OCI-LY7 (cell line): ENCODE data around the gene VAPB. TPM values are rescaled to one million over a fixed set of nuclear protein-coding genes. Genes with fewer than 3 reads are reported as not detected.

Experiments used
- BruUV-seq: library from RNA; stranded (reverse); fragments of 400-500 nt; replicated peaks from 2 replicates; lab custom pipeline; 2021; lab: Mats Ljungman, UMichigan
- CTCF ChIA-PET: fragments of 300-600 bp; sonication (Branson Sonifier 250); formaldehyde crosslinking; loops from one replicate; lab custom pipeline; 2022; ENCODE audit warnings: antibody characterized with exemption; ENCODE audit not compliant: unreplicated experiment; lab: Charles Lee
- POLR2A ChIA-PET: fragments of 300-600 bp; sonication (Branson Sonifier 250); formaldehyde crosslinking; loops from one replicate; lab custom pipeline; 2022; ENCODE audit warnings: antibody characterized with exemption; lab: Charles Lee
- DNase-seq: peaks from one replicate; pipeline ENCODE4 v3.0.0-alpha.2; 2015; ENCODE audit warnings: low spot score
- H2AFZ ChIP-seq: fragments of 200-600 bp; sonication (generic), shearing (Covaris generic); 2 replicates; pipeline ENCODE4 v1.6.1; 2014; ENCODE audit warnings: mild to moderate bottlenecking, antibody characterized with exemption, low read length, moderate library complexity
- H3K27ac ChIP-seq: fragments of 200-600 bp; sonication (generic); 2 replicates; pipeline ENCODE4 v1.5.1; 2014; ENCODE audit warnings: mixed run types, low read depth, mild to moderate bottlenecking, moderate library complexity, low read length, inconsistent platforms; ENCODE audit not compliant: poor library complexity, severe bottlenecking
- H3K36me3 ChIP-seq: fragments of 200-600 bp; sonication (generic); 2 replicates; pipeline ENCODE4 v1.6.1; 2014; ENCODE audit warnings: mild to moderate bottlenecking, antibody characterized with exemption, low read length, moderate library complexity, mixed read lengths; ENCODE audit not compliant: insufficient read depth
- H3K4me1 ChIP-seq: fragments of 200-600 bp; sonication (generic); 2 replicates; pipeline ENCODE4 v1.5.1; 2014; ENCODE audit warnings: mild to moderate bottlenecking, low read length; ENCODE audit not compliant: insufficient read depth, poor library complexity, severe bottlenecking
- H3K4me2 ChIP-seq: fragments of 200-600 bp; sonication (generic); 2 replicates; pipeline ENCODE4 v1.6.1; 2014; ENCODE audit warnings: mild to moderate bottlenecking, low read length
- H3K4me3 ChIP-seq: fragments of 200-600 bp; sonication (generic); 2 replicates; pipeline ENCODE4 v1.5.1; 2014; ENCODE audit warnings: mild to moderate bottlenecking, low read depth, low read length; ENCODE audit not compliant: poor library complexity, severe bottlenecking
- H3K79me2 ChIP-seq: fragments of 200-600 bp; sonication (generic); 2 replicates; pipeline ENCODE4 v1.6.1; 2016; ENCODE audit warnings: low read depth, mild to moderate bottlenecking, low read length, moderate library complexity, mixed read lengths; ENCODE audit not compliant: insufficient read depth
- H3K9me2 ChIP-seq: fragments of 200-600 bp; sonication (generic); 2 replicates; pipeline ENCODE4 v1.6.1; 2016; ENCODE audit warnings: mild to moderate bottlenecking, low read length, mixed read lengths; ENCODE audit not compliant: insufficient read depth
- H3K9me3 ChIP-seq: fragments of 200-600 bp; sonication (generic); 2 replicates; pipeline ENCODE4 v1.6.1; 2014; ENCODE audit warnings: mild to moderate bottlenecking, mixed run types, low read length, mixed read lengths
- H4K20me1 ChIP-seq: fragments of 200-600 bp; sonication (generic); 2 replicates; pipeline ENCODE4 v1.6.1; 2014; ENCODE audit warnings: mild to moderate bottlenecking, antibody characterized with exemption, low read length, moderate library complexity, mixed read lengths; ENCODE audit not compliant: insufficient read depth
- EZH2phosphoT487 ChIP-seq: fragments of 200-600 bp; sonication (generic); IDR thresholded peaks from 2 replicates; pipeline ENCODE4 v1.6.1; 2018; ENCODE audit warnings: low read depth, borderline replicate concordance, mild to moderate bottlenecking, mixed run types, antibody characterized with exemption, low read length, moderate library complexity, mixed read lengths
- intact Hi-C: fragments of 100-400 bp; cut with micrococcal nuclease; formaldehyde crosslinking; loops from one replicate; pipeline ENCODE4 v1.10.0; 2022; ENCODE audit not compliant: unreplicated experiment
- total RNA-seq, 2 experiments: library from RNA; depleted of rRNA in 1 of 2; stranded (reverse); fragments of >200 nt in 1 of 2; shearing (Covaris generic) in 1 of 2; gene quantifications; 2 replicates each; pipeline ENCODE4 v1.2.3, GENCODE V29; 2014 to 2022
- TF ChIP-seq, protein P1 (sequence below): fragments of 200-600 bp; sonication (generic); conservative IDR thresholded peaks from 2 replicates; pipeline ENCODE4 v1.5.1; 2014; ENCODE audit warnings: mild to moderate bottlenecking, antibody characterized with exemption, low read length, moderate library complexity, mixed read lengths

VAPB gene
- total RNA-seq, 2 experiments from 2014 or later: 13.3 to 43.2 TPM

DNA sequence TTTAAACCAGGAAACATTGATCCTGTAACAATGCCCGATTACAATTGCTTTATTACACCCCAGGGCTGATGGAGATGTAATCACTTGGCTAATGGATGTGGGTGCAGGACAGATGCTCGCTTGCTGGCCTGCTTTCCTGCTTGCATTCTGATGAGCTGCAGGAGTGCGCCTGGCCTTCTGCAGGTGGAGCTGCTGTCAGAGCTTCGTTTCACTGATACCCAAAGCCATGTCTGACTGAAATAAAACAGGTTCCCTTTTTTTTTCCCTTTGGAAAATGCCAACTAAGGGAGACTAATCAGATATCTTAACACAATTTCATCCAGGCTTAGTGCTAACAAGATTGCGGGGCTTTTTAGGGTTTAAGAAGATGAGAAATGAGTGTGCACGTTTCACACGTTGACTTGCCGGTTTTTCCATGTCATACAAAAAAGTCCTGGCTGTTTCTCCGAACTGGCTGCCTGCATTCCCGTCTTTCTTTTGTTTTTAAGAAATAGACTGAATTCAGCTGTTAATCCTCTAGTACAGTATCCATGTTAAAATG is 60.7 kb downstream of the VAPB start:
- H3K9me2 ChIP-seq: no peaks in the 10 kb centered on the region
- H3K79me2 ChIP-seq: no peaks in the 10 kb centered on the region
- DNase-seq: no peak
- no peaks in the 10 kb centered on the region for H3K4me1 ChIP-seq
- ChIA-PET POLR2A (no interaction called here), CTCF (no interaction called here)
- no peak overlapping the region for H3K4me3 ChIP-seq
- peaks cover 42% of the 10 kb centered on the region for H3K36me3 ChIP-seq
- no peak for TF ChIP-seq EZH2phosphoT487
- TF ChIP-seq, protein P1, sequence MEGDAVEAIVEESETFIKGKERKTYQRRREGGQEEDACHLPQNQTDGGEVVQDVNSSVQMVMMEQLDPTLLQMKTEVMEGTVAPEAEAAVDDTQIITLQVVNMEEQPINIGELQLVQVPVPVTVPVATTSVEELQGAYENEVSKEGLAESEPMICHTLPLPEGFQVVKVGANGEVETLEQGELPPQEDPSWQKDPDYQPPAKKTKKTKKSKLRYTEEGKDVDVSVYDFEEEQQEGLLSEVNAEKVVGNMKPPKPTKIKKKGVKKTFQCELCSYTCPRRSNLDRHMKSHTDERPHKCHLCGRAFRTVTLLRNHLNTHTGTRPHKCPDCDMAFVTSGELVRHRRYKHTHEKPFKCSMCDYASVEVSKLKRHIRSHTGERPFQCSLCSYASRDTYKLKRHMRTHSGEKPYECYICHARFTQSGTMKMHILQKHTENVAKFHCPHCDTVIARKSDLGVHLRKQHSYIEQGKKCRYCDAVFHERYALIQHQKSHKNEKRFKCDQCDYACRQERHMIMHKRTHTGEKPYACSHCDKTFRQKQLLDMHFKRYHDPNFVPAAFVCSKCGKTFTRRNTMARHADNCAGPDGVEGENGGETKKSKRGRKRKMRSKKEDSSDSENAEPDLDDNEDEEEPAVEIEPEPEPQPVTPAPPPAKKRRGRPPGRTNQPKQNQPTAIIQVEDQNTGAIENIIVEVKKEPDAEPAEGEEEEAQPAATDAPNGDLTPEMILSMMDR: no peak
- no peak overlapping the region for H3K4me2 ChIP-seq
- no peak overlapping the region for H3K27ac ChIP-seq
- H3K9me3 ChIP-seq: peaks cover 3% of the 10 kb centered on the region; the same call in 1 of the 2 replicates
- intact Hi-C loops: loop anchor here (10.0 kb wide), 1 partner anchor 145 kb away; the partner anchor contains the start of gene RAB22A
- BruUV-seq: no TSS peak
- H4K20me1 ChIP-seq: peaks cover 5% of the 10 kb centered on the region; the same call in 1 of the 2 replicates
- H2AFZ ChIP-seq: no peak overlapping the region

- no peaks in the 10 kb centered on the region for H3K4me1 ChIP-seq
- H3K9me3 ChIP-seq: peaks cover 5% of the 10 kb centered on the region; the same call in 1 of the 2 replicates
- no peak for TF ChIP-seq EZH2phosphoT487
- TF ChIP-seq, protein P1: no peak
- intact Hi-C loops: no loop called here
- peaks cover 5% of the 10 kb centered on the region; the same call in 1 of the 2 replicates for H4K20me1 ChIP-seq
- CTCF ChIA-PET: no interaction called here
- H3K4me2 ChIP-seq: no peak overlapping the region
- no peaks in the 10 kb centered on the region for H3K9me2 ChIP-seq
- H3K36me3 ChIP-seq: peaks cover 37% of the 10 kb centered on the region
- BruUV-seq: no TSS peak
- no peaks in the 10 kb centered on the region for H3K79me2 ChIP-seq
- no peak overlapping the region for H3K27ac ChIP-seq
- no peak overlapping the region for H3K4me3 ChIP-seq
- DNase-seq: no peak
- POLR2A ChIA-PET: no interaction called here
- no peak overlapping the region for H2AFZ ChIP-seq
These were observed 61.2 kb downstream of the VAPB start for GRCh38 chr20:58450254-58450653.

- Histone ChIP-seq H4K20me1 (no peaks in the 10 kb centered on the region), H3K9me3 (peaks cover 5% of the 10 kb centered on the region; the same call in 1 of the 2 replicates), H3K4me1 (peaks cover 1% of the 10 kb centered on the region), H3K27ac (no peak overlapping the region), H2AFZ (no peak overlapping the region), H3K4me3 (no peak overlapping the region), H3K4me2 (no peak overlapping the region), H3K9me2 (no peaks in the 10 kb centered on the region), H3K36me3 (peaks cover 14% of the 10 kb centered on the region; the same call in 1 of the 2 replicates), H3K79me2 (no peaks in the 10 kb centered on the region)
- BruUV-seq: no TSS peak
- ChIA-PET CTCF (no interaction called here), POLR2A (interaction anchor here (0.6 kb wide), 1 partner anchor 62 kb away, joined by 3 read pairs; no protein-coding TSS in a partner anchor)
- no peak for TF ChIP-seq EZH2phosphoT487
- TF ChIP-seq, protein P1: no peak
- DNase-seq: no peak
- intact Hi-C loops: no loop called here
These were observed 63.7 kb downstream of the VAPB start for GRCh38 chr20:58452667-58453255.
